WTC11 (cell line): ENCODE measurements around the gene PLCB3.

Experiments
- TCF7 ChIP-seq: sonication (generic); formaldehyde crosslinking; IDR thresholded peaks from 2 replicates; pipeline ENCODE4 v1.8.0; 2022; ENCODE audit warnings: mild to moderate bottlenecking, low read depth, missing genetic modification reagents, moderate library complexity
- USF2 ChIP-seq: sonication (generic); formaldehyde crosslinking; IDR thresholded peaks from 2 replicates; pipeline ENCODE4 v1.8.1; 2023; ENCODE audit warnings: mild to moderate bottlenecking, missing genetic modification reagents, moderate library complexity

GRCh38 chr11:64235437-64236161 lies 15.7 kb upstream of the PLCB3 start:
- TF ChIP-seq USF2 (CRISPR knock-in tag) (no peak), TCF7 (CRISPR knock-in tag) (no peak)
